Endothelial cell of umbilical vein (primary cell): ENCODE data around the gene TMTC1. TPM values are rescaled to one million over a fixed set of nuclear protein-coding genes. Genes with fewer than 3 reads are reported as not detected.

Experiments
- BruUV-seq: library from RNA; stranded (reverse); fragments of 400-500 nt; replicated peaks from 2 replicates; lab custom pipeline; 2021; lab: Mats Ljungman, UMichigan
- CTCF ChIA-PET: fragments of 300-600, 350-600 bp; sonication (Branson Sonifier 250); formaldehyde crosslinking; loops from one replicate; lab custom pipeline; 2021; ENCODE audit warnings: antibody characterized with exemption, inconsistent platforms; lab: Charles Lee
- POLR2A ChIA-PET: fragments of 300-600, 350-600 bp; sonication (Branson Sonifier 250); formaldehyde crosslinking; loops from one replicate; lab custom pipeline; 2021; ENCODE audit warnings: antibody characterized with exemption, inconsistent platforms; lab: Charles Lee
- DNase-seq: peaks from one replicate; pipeline ENCODE4 v3.0.0-alpha.2; 2011; ENCODE audit warnings: low read depth, low spot score
- FAIRE-seq: peaks from 2 replicates; lab custom pipeline; 2011; peaks lifted over from hg19 to GRCh38; lab: Jason Lieb, UNC
- H2AFZ ChIP-seq: 2 replicates; pipeline ENCODE4 v1.6.0; 2012; ENCODE audit warnings: low read depth, low read length, control low read depth, inconsistent platforms
- H3K27ac ChIP-seq: 2 replicates; pipeline ENCODE4 v1.5.1; 2011; ENCODE audit warnings: low read depth, mild to moderate bottlenecking, control low read depth, low read length, moderate library complexity; ENCODE audit not compliant: insufficient read depth
- H3K27me3 ChIP-seq, 2 experiments: 2 replicates each; pipeline versions ENCODE4 v1.6.0 to v1.6.1; 2011; ENCODE audit warnings: low read length in 2 of 2, mixed read lengths in 1 of 2; ENCODE audit not compliant: control insufficient read depth in 2 of 2, insufficient read depth in 2 of 2
- H3K36me3 ChIP-seq, 2 experiments: 2 replicates in 1 of 2; 3 replicates in 1 of 2; pipeline ENCODE4 v1.5.1; 2011; ENCODE audit warnings: low read length in 2 of 2, mild to moderate bottlenecking in 1 of 2, moderate library complexity in 1 of 2; ENCODE audit not compliant: control insufficient read depth in 2 of 2, insufficient read depth in 2 of 2; ENCODE audit errors: extremely low read depth in 1 of 2
- H3K4me1 ChIP-seq: 3 replicates; pipeline ENCODE4 v1.5.1; 2011; ENCODE audit warnings: mild to moderate bottlenecking, low read length; ENCODE audit not compliant: control insufficient read depth, insufficient read depth; ENCODE audit errors: extremely low read depth
- H3K4me2 ChIP-seq: 2 replicates; pipeline ENCODE4 v1.6.1; 2011; ENCODE audit warnings: low read length, control low read depth, mixed read lengths; ENCODE audit not compliant: insufficient read depth
- H3K4me3 ChIP-seq, 3 experiments: fragments of 200-600 bp in 1 of 3; sonication (generic), shearing (Covaris generic) in 1 of 3; replicated peaks in 1 of 3; 2 replicates each; pipeline ENCODE4 v1.5.1; 2011 to 2016; ENCODE audit warnings: control low read depth in 3 of 3, low read length in 3 of 3, mild to moderate bottlenecking in 2 of 3, inconsistent platforms in 1 of 3, low read depth in 1 of 3, moderate library complexity in 1 of 3; ENCODE audit not compliant: insufficient read depth in 1 of 3
- H3K79me2 ChIP-seq: 2 replicates; pipeline ENCODE4 v1.6.0; 2012; ENCODE audit warnings: low read length, inconsistent platforms; ENCODE audit not compliant: control insufficient read depth, insufficient read depth
- H3K9ac ChIP-seq: replicated peaks from 2 replicates; pipeline ENCODE3; 2011; ENCODE audit warnings: low read length, control low read depth; ENCODE audit not compliant: insufficient read depth; ENCODE audit errors: extremely low read depth
- H3K9me1 ChIP-seq: replicated peaks from 3 replicates; pipeline ENCODE4 v1.6.0; 2011; ENCODE audit warnings: mild to moderate bottlenecking, low read length; ENCODE audit not compliant: control insufficient read depth, insufficient read depth; ENCODE audit errors: extremely low read depth
- H3K9me3 ChIP-seq: replicated peaks from 2 replicates; pipeline ENCODE4 v1.5.1; 2012; ENCODE audit warnings: low read length, inconsistent platforms; ENCODE audit not compliant: control insufficient read depth, insufficient read depth
- H4K20me1 ChIP-seq: replicated peaks from 2 replicates; pipeline ENCODE3; 2011; ENCODE audit warnings: mild to moderate bottlenecking, low read length; ENCODE audit not compliant: control insufficient read depth, insufficient read depth; ENCODE audit errors: extremely low read depth
- CTCF ChIP-seq, 2 donors: IDR thresholded peaks; 1 replicate in 1 of 2; 2 replicates in 1 of 2; pipeline ENCODE4 v1.5.1; 2011; ENCODE audit warnings: low read length in 2 of 2, mild to moderate bottlenecking in 2 of 2, moderate library complexity in 2 of 2, control low read depth in 1 of 2, inconsistent platforms in 1 of 2, low read depth in 1 of 2; ENCODE audit not compliant: insufficient read depth in 1 of 2; ENCODE audit errors: extremely low read depth in 1 of 2
- EZH2 ChIP-seq: IDR thresholded peaks from 2 replicates; pipeline ENCODE4 v1.6.1; 2012; ENCODE audit warnings: borderline replicate concordance, low read depth, mild to moderate bottlenecking, moderate library complexity, low read length, inconsistent platforms; ENCODE audit not compliant: severe bottlenecking
- FOS ChIP-seq: IDR thresholded peaks from 2 replicates; pipeline ENCODE4 v1.6.1; 2011; ENCODE audit warnings: mild to moderate bottlenecking, low read length, moderate library complexity, borderline replicate concordance; ENCODE audit not compliant: insufficient read depth
- GATA2 ChIP-seq: IDR thresholded peaks from 2 replicates; pipeline ENCODE4 v1.7.0; 2011; ENCODE audit warnings: low read depth, mild to moderate bottlenecking, moderate library complexity, mixed read lengths, low read length; ENCODE audit not compliant: insufficient read length, insufficient read depth
- JUN ChIP-seq: IDR thresholded peaks from 2 replicates; pipeline ENCODE4 v1.6.1; 2011; ENCODE audit warnings: borderline replicate concordance, low read depth; ENCODE audit not compliant: insufficient read length, insufficient read depth
- MAX ChIP-seq: IDR thresholded peaks from 2 replicates; pipeline ENCODE4 v1.6.1; 2011; ENCODE audit not compliant: insufficient read depth, insufficient read length
- MYC ChIP-seq: IDR thresholded peaks from one replicate; pipeline ENCODE4 v1.6.1; 2011; ENCODE audit warnings: mild to moderate bottlenecking, low read depth, low read length
- POLR2A ChIP-seq: IDR thresholded peaks from 2 replicates; pipeline ENCODE4 v1.6.1; 2012; ENCODE audit warnings: low read depth, mild to moderate bottlenecking, control low read depth, low read length
- POLR2AphosphoS5 ChIP-seq: IDR thresholded peaks from 2 replicates; pipeline ENCODE4 v1.6.1; 2012; ENCODE audit warnings: low read depth, mild to moderate bottlenecking, control low read depth, low read length, moderate library complexity; ENCODE audit not compliant: insufficient read depth
- dilution Hi-C: fragments of 300-500 bp; cut with MboI; formaldehyde crosslinking; loops from one replicate; pipeline ENCODE4 v1.15.0; 2019; ENCODE audit warnings: low sequenced_read_pairs; ENCODE audit not compliant: extremely low pct_ligation_motif_present
- intact Hi-C: fragments of 100-400 bp; cut with micrococcal nuclease; formaldehyde crosslinking; loops from one replicate; pipeline ENCODE4 v1.10.0; 2022
- polyA plus RNA-seq, 4 experiments: library from polyadenylated mRNA; depleted of rRNA in 3 of 4; stranded (reverse) in 3 of 4; unstranded in 1 of 4; fragments of >200 nt; gene quantifications; 2 replicates each; pipeline versions ENCODE4 v1.2.1 to v1.2.3, GENCODE V29; 2011 to 2012; ENCODE audit warnings: missing spikeins in 1 of 4
- total RNA-seq: library from RNA; stranded (reverse); gene quantifications from 2 replicates; pipeline ENCODE4 v1.2.3, GENCODE V29; 2021

Gene TMTC1
- total and polyA plus RNA-seq, 2 donors (not counting 3 experiments of a cell fraction or from before 2014, with no cell fraction given), result 5.4 to 5.9 TPM

- H3K4me2 ChIP-seq, result no peak overlapping the region
- H3K9ac ChIP-seq, result no peak overlapping the region
- H3K79me2 ChIP-seq, result no peaks in the 10 kb centered on the region
- H3K27ac ChIP-seq, result no peak overlapping the region
- H3K9me1 ChIP-seq, result no peaks in the 10 kb centered on the region
- ChIA-PET CTCF (interaction anchor here (1.6 kb wide), 1 partner anchor 13 kb away, joined by 3 read pairs; no protein-coding TSS in a partner anchor), POLR2A (no interaction called here)
- H3K4me1 ChIP-seq, result no peaks in the 10 kb centered on the region
- TF ChIP-seq FOS (no peak), JUN (no peak), POLR2A (no peak), GATA2 (no peak), CTCF (IDR thresholded peaks at IDR 0.05; ENCODE audit: extremely low read depth in 1 of 2, insufficient read depth in 1 of 2, low read depth in 1 of 2, low read length in 2 of 2) (no peak), EZH2 (no peak), POLR2AphosphoS5 (no peak), MAX (no peak), MYC (no peak)
- no TSS peak for BruUV-seq
- no peak overlapping the region for H2AFZ ChIP-seq
- no peaks in the 10 kb centered on the region for H3K9me3 ChIP-seq
- no peak overlapping the region for H3K4me3 ChIP-seq
- no peaks in the 10 kb centered on the region for H3K36me3 ChIP-seq
- no peaks in the 10 kb centered on the region for H3K27me3 ChIP-seq
- intact Hi-C loops (no loop called here), dilution Hi-C loops (no loop called here)
- FAIRE-seq (no peak), DNase-seq (no peak)
- H4K20me1 ChIP-seq, result no peaks in the 10 kb centered on the region
Observed at GRCh38 chr12:29719381-29719780, 64.4 kb downstream of the TMTC1 start.
